Heart right ventricle (tissue), 16 donors: Measurements from ENCODE around the gene CDH3. TPM values are rescaled to one million over a fixed set of nuclear protein-coding genes. Genes with fewer than 3 reads are reported as not detected.

Experiments used
- ATAC-seq, 8 donors: fragments of 200-7000 bp; cut with Tn5 transposase; one replicate each; pipeline ENCODE4 v1.9.1; 2020; ENCODE audit warnings: mild to moderate bottlenecking in 8 of 8, moderate library complexity in 8 of 8, moderate number of reproducible peaks in 1 of 8
- DNase-seq, 2 donors: peaks; one replicate each; pipeline ENCODE4 v3.0.0-alpha.2; 2020
- H3K27ac ChIP-seq, 10 donors: fragments of 200-600 bp; sonication (generic) in 2 of 10; one replicate each; pipeline versions ENCODE4 v1.5.0 to v1.8.0; 2020 to 2022; ENCODE audit warnings: mild to moderate bottlenecking in 3 of 10
- H3K27me3 ChIP-seq, 7 donors: fragments of 200-600 bp; one replicate each; pipeline ENCODE4 v1.8.0; 2021 to 2022; ENCODE audit warnings: mild to moderate bottlenecking in 2 of 7
- H3K36me3 ChIP-seq, 9 donors: fragments of 200-600 bp; sonication (generic) in 1 of 9; one replicate each; pipeline versions ENCODE4 v1.5.0 to v1.8.0; 2020 to 2022; ENCODE audit warnings: mild to moderate bottlenecking in 2 of 9
- H3K4me1 ChIP-seq, 9 donors: fragments of 200-600 bp; sonication (generic) in 1 of 9; one replicate each; pipeline versions ENCODE4 v1.5.0 to v1.8.0; 2020 to 2022; ENCODE audit warnings: mild to moderate bottlenecking in 4 of 9
- H3K4me3 ChIP-seq, 10 donors: fragments of 200-600 bp; sonication (generic) in 2 of 10; one replicate each; pipeline versions ENCODE4 v1.5.0 to v1.8.0; 2020 to 2022; ENCODE audit warnings: mild to moderate bottlenecking in 7 of 10, moderate library complexity in 2 of 10
- H3K9me3 ChIP-seq, 11 donors: fragments of 200-600 bp in 10 of 11; sonication (generic) in 2 of 11; one replicate each; pipeline versions ENCODE4 v1.5.0 to v1.8.0; 2013 to 2022; ENCODE audit warnings: mild to moderate bottlenecking in 2 of 11, control low read depth in 1 of 11, moderate library complexity in 1 of 11
- WGBS, 2 donors: extraction: QIAGEN DNeasy Blood & Tissue Kit; methylation state at CpG; one replicate each; pipeline ENCODE4 v1.1.7; 2013; ENCODE audit warnings: inconsistent platforms in 1 of 2; 5-methylcytosine and 5-hydroxymethylcytosine counted together
- intact Hi-C, 10 donors: fragments of 100-400 bp; cut with DNase I; formaldehyde crosslinking; loops; one replicate each; pipeline versions ENCODE4 v1.11.1 to v1.14.2; 2022
- polyA plus RNA-seq, 2 donors: library from polyadenylated mRNA; stranded (reverse); fragments of 200-250 nt; gene quantifications; one replicate each; pipeline ENCODE4 v1.2.3, GENCODE V29; 2013
- total RNA-seq, 10 donors: library from RNA; stranded (reverse); fragmentation: NEBNext Ultra II Directional in 3 of 10; extraction: Animal tissue kit (Norgen Biotek cat#: 25700) in 3 of 10; gene quantifications; one replicate each; pipeline versions ENCODE4 v1.2.1 to v1.2.4, GENCODE V29; 2021 to 2023
- TF ChIP-seq, protein P1 (sequence below), 9 donors: fragments of 200-600 bp; sonication (generic) in 2 of 9; IDR thresholded peaks; one replicate each; pipeline versions ENCODE4 v1.5.0 to v1.8.0; 2021 to 2022; ENCODE audit warnings: antibody characterized with exemption in 9 of 9, mild to moderate bottlenecking in 5 of 9, moderate library complexity in 1 of 9
- donor health status: Arrhythmogenic right ventricular cardiomyopathy.
- donor health status: ischemic (EF 13 %, LVEDD 7.1; RV severe dilation, severe dysfunction).
- donor health status: healthy with polysubstance abuse.
- donor health status: DM: no; HTN: yes; CAD: no.
- donor health status: DM: no; HTN: no; CAD: no.
- donor health status: ischemic (EF 25% LVEDD 6.9; RV normal size, moderate dysfunction).
- donor health status: ischemic (EF 25% LVEDD 5.7; RV mildly dilated, moderate dysfunction).
- donor health status: healthy.
- donor health status: DM: yes; HTN: yes; CAD: no.
- donor health status: Ischemic cardiomyopathy.
- donor health status: ischemic (EF 35%, LVEDD 5.7; RV mildly dilated, moderate dysfunction).
- donor health status: nonischemic (EF 11% LVEDD 7.7; RV severe dilation, severe dysfunction).
- donor health status: DM: yes; HTN: yes; CAD: no.
- donor health status: PGD.
- donor health status: ischemic (EF 29% LVEDD 5.4; RV normal size, mild dysfunction).
- donor health status: nonischemic (EF 23%, LVEDD 6.1; RV moderate dilation, normal function).

The CDH3 gene
- total and polyA plus RNA-seq, 12 donors: 0.06 to 0.71 (median 0.29) TPM; not detected in 9

DNA sequence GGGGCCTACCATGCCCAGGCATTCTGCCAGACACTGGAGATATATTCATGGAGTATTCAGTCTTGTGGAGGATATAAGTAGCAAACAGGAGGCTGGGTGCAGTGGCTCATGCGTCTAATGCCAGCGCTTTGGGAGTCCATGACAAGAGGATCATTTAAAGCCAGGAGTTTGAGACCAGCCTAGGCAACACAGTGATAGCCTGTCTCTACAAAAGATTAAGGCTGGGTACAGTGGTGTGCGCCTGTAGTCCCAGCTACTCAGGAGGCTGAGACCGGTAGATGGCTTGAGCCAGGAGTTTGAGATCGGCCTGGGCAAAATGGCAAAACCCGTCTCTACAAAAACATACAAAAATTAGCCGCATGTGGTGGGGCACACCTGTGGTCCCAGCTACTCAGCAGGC, 37.7 kb upstream of the CDH3 start:
- TF ChIP-seq, protein P1, sequence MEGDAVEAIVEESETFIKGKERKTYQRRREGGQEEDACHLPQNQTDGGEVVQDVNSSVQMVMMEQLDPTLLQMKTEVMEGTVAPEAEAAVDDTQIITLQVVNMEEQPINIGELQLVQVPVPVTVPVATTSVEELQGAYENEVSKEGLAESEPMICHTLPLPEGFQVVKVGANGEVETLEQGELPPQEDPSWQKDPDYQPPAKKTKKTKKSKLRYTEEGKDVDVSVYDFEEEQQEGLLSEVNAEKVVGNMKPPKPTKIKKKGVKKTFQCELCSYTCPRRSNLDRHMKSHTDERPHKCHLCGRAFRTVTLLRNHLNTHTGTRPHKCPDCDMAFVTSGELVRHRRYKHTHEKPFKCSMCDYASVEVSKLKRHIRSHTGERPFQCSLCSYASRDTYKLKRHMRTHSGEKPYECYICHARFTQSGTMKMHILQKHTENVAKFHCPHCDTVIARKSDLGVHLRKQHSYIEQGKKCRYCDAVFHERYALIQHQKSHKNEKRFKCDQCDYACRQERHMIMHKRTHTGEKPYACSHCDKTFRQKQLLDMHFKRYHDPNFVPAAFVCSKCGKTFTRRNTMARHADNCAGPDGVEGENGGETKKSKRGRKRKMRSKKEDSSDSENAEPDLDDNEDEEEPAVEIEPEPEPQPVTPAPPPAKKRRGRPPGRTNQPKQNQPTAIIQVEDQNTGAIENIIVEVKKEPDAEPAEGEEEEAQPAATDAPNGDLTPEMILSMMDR (IDR thresholded peaks at IDR 0.05): no peak
- no peak overlapping the region for H3K27ac ChIP-seq
- DNase-seq (no peak), ATAC-seq (no peak)
- no peaks in the 10 kb centered on the region for H3K27me3 ChIP-seq
- H3K9me3 ChIP-seq: peaks cover 0 to 3% (median 0%) of the 10 kb centered on the region in 11 donors
- H3K36me3 ChIP-seq: no peaks in the 10 kb centered on the region
- H3K4me3 ChIP-seq: no peak overlapping the region
- WGBS, 2 donors: 96 to 97% methylated on average over 7 of the region's 7 CpGs
- H3K4me1 ChIP-seq: no peaks in the 10 kb centered on the region
- intact Hi-C loops: no loop called here

DNA sequence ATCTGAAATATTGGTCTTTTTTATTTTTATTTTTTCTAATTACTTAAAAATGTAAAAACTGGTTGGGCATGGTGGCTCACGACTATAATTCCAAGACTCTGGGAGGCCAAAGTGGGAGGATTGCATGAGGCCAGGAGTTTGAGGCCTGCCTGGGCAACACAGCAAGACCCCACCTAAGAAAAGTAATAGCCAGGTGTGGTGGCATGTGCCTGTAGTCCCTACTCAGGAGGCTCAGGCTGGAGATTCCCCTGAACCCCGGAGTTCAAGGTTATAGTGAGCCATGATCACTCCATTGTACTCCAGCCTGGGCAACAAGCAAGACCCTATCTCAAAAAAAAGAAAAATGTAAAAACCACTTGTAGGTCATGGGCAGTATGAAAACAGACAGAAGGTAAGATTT, 36.8 kb upstream of the CDH3 start:
- intact Hi-C loops: no loop called here
- H3K4me3 ChIP-seq: no peak overlapping the region
- ATAC-seq (no peak), DNase-seq (no peak)
- peaks cover 0 to 11% (median 0%) of the 10 kb centered on the region in 11 donors for H3K9me3 ChIP-seq
- no peaks in the 10 kb centered on the region for H3K27me3 ChIP-seq
- no peak overlapping the region for H3K27ac ChIP-seq
- WGBS, 2 donors: 94% methylated on average over 2 of the region's 2 CpGs
- TF ChIP-seq, protein P1 (IDR thresholded peaks at IDR 0.05): no peak
- H3K36me3 ChIP-seq: no peaks in the 10 kb centered on the region
- no peaks in the 10 kb centered on the region for H3K4me1 ChIP-seq

DNA sequence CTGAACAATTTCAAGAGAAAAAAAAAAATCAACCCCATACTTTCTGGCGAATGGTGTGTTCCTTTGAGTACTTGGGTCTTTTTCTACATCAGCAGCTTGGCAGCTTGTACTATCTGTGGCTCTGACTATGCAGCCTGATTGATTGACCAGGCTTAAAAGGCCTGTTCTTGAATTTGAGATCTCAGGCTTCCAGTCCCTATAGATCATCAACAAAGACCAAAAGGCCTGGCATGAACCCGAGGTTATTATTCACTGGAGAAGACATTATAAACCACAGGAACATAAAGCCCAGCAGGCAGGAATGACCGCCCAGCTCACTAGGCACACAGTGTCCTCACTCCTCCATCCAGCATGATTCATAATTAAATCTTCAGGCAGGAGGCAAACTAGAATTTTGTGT, 32.1 kb upstream of the CDH3 start:
- peaks cover 0 to 22% (median 9%) of the 10 kb centered on the region in 11 donors for H3K9me3 ChIP-seq
- H3K4me1 ChIP-seq: no peaks in the 10 kb centered on the region
- intact Hi-C loops: loop anchor here in 1 of 10 donors (5.0 kb wide), 1 partner anchor 46 kb away; no protein-coding TSS in a partner anchor
- TF ChIP-seq, protein P1 (IDR thresholded peaks at IDR 0.05): no peak
- H3K36me3 ChIP-seq: no peaks in the 10 kb centered on the region
- H3K27ac ChIP-seq: no peak overlapping the region
- 87 to 89% methylated on average over 3 of the region's 3 CpGs for WGBS, 2 donors
- H3K27me3 ChIP-seq: no peaks in the 10 kb centered on the region
- DNase-seq: no peak
- H3K4me3 ChIP-seq: no peak overlapping the region
- ATAC-seq: no peak

DNA sequence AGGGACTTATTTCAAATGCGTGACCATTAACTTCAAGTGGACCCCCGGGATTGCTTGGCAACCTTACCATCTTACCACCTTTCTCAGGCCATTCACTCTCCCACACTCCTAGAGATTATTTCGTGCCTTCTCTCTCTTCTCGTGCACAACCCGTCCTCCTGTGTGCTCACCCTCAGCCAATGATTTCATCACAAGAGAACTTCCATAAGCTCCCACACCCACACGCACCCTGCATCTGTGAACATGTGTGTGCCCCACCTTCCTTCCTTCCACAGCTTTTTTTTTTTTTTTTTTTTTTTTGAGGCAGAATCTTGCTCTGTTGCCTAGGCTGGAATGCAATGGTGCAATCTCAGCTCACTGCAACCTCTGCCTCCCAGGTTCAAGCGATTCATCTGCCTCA, 27.4 kb upstream of the CDH3 start:
- ATAC-seq (no peak), DNase-seq (no peak)
- intact Hi-C loops: no loop called here
- H3K9me3 ChIP-seq: peaks cover 0 to 22% (median 9%) of the 10 kb centered on the region in 11 donors
- TF ChIP-seq, protein P1 (IDR thresholded peaks at IDR 0.05): no peak
- no peak overlapping the region for H3K4me3 ChIP-seq
- H3K4me1 ChIP-seq: no peaks in the 10 kb centered on the region
- 84 to 85% methylated on average over 7 of the region's 7 CpGs for WGBS, 2 donors
- H3K27me3 ChIP-seq: no peaks in the 10 kb centered on the region
- no peaks in the 10 kb centered on the region for H3K36me3 ChIP-seq
- no peak overlapping the region for H3K27ac ChIP-seq
